Coronary artery (tissue), 2 donors: ENCODE data around the gene C3orf80.

Experiments
- DNase-seq: peaks from one replicate; pipeline ENCODE4 v3.0.0-alpha.2; 2017; ENCODE audit warnings: low spot score
- H3K27ac ChIP-seq, 2 donors: fragments of 200-600 bp; sonication (generic); one replicate each; pipeline ENCODE4 v1.5.1; 2016 to 2019
- H3K4me3 ChIP-seq: fragments of 200-600 bp; sonication (generic); 2 replicates; pipeline ENCODE4 v1.5.1; 2016; ENCODE audit warnings: mild to moderate bottlenecking, moderate library complexity
- CTCF ChIP-seq: fragments of 200-600 bp; sonication (generic); IDR thresholded peaks from one replicate; pipeline ENCODE4 v1.5.1; 2019; ENCODE audit warnings: antibody characterized with exemption

The C3orf80 gene

GRCh38 chr3:160213191-160213590 lies 12.0 kb upstream of the C3orf80 start:
- no peak for DNase-seq
- H3K27ac ChIP-seq: no peak overlapping the region
- no peak overlapping the region for H3K4me3 ChIP-seq
- TF ChIP-seq CTCF: no peak

- no peak overlapping the region for H3K4me3 ChIP-seq
- TF ChIP-seq CTCF: no peak
- no peak overlapping the region for H3K27ac ChIP-seq
- DNase-seq: no peak
Observed at GRCh38 chr3:160217675-160218074, 7.5 kb upstream of the C3orf80 start.

- H3K4me3 ChIP-seq: no peak overlapping the region
- H3K27ac ChIP-seq: no peak overlapping the region
- DNase-seq: no peak
- no peak for TF ChIP-seq CTCF
Observed at GRCh38 chr3:160218136-160218535, 7.1 kb upstream of the C3orf80 start.

- Histone ChIP-seq H3K4me3 (no peak overlapping the region), H3K27ac (no peak overlapping the region)
- DNase-seq: no peak
- no peak for TF ChIP-seq CTCF
Observed at GRCh38 chr3:160220038-160220437, 5.2 kb upstream of the C3orf80 start.

- TF ChIP-seq CTCF: no peak
- H3K27ac ChIP-seq: no peak overlapping the region
- no peak for DNase-seq
- H3K4me3 ChIP-seq: no peak overlapping the region
Observed at GRCh38 chr3:160221019-160221418, 4.2 kb upstream of the C3orf80 start.

GRCh38 chr3:160224256-160224655 lies 966 bp upstream of the C3orf80 start:
- H3K27ac ChIP-seq: no peak overlapping the region
- DNase-seq: no peak
- H3K4me3 ChIP-seq: no peak overlapping the region
- TF ChIP-seq CTCF: no peak

GRCh38 chr3:160224811-160225175 lies 429 bp upstream of the C3orf80 start:
- DNase-seq: no peak
- H3K4me3 ChIP-seq: peak overlapping the region; percentile 86

More at GRCh38 chr3:160224811-160225175, 429 bp upstream of the C3orf80 start:
- H3K27ac ChIP-seq: no peak overlapping the region
- TF ChIP-seq CTCF: no peak
